Measurements from ENCODE around the gene ATG13.
A peak's percentile ranks its signal among the peaks of the same experiment; 100 is the strongest.
"Not testable (repeated sequence)": the region's sequence is repeated elsewhere in the genome, so short reads cannot be mapped to it uniquely, and the experiment has no call there.

The ATG13 gene

DNA sequence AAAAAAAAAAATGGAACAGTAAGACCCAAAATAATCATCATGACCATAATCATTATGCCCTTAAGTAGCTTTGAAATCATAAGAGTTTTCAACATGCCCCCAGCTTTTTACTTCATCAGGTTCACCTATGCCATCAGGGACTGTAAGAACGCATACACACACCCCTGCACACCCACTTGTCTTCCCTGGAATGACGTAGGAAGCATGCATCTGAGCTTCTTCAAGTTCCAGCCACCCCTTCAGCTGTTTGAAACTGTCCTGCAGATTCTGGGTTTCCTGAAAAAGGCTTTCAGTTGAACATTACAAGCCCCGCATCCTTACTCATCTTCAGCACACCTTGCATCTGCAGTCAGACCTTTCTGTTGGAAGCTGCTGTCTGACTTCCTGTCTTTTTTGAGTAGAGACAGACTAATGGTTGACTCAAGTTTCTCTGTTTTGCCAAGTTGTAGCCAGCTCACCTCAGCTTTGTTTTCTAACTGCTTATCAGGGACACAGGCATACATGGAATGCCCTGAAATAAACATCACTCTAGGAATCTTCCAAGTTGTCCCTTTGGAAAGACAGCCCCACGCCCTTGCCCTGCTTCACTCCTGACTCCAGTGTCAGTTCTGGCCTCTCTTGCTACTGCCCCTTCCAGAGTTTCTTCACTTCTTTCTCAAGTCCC is 46.1 kb downstream of the ATG13 start:
- Mint-ChIP-seq H3K36me3 (ENCODE audit: insufficient read depth) (peaks cover 73% of the 10 kb centered on the region), H3K9me3 (no peaks in the 10 kb centered on the region), H3K4me3 (no peak overlapping the region), H3K27ac (ENCODE audit: low read depth) (no peak overlapping the region), H3K4me1 (no peaks in the 10 kb centered on the region), H3K27me3 (no peaks in the 10 kb centered on the region)
- no peak for ATAC-seq (replicated peaks; ENCODE audit: extremely low read depth, poor library complexity, severe bottlenecking)
- no peak for DNase-seq (ENCODE audit: low spot score in 2 of 2)

GRCh38 chr11:46664612-46665011 is 47.3 kb downstream of the ATG13 start:
- H3K27me3 Mint-ChIP-seq = no peaks in the 10 kb centered on the region
- no peak for ATAC-seq (replicated peaks; ENCODE audit: extremely low read depth, poor library complexity, severe bottlenecking)
- H3K27ac Mint-ChIP-seq (ENCODE audit: low read depth) = peak overlapping the region; percentile 62
- no peak for DNase-seq (ENCODE audit: low spot score in 2 of 2)
- H3K36me3 Mint-ChIP-seq (ENCODE audit: insufficient read depth) = peaks cover 71% of the 10 kb centered on the region
- H3K4me1 Mint-ChIP-seq = peaks cover 4% of the 10 kb centered on the region
- H3K4me3 Mint-ChIP-seq = no peak overlapping the region
- no peaks in the 10 kb centered on the region for H3K9me3 Mint-ChIP-seq

DNA sequence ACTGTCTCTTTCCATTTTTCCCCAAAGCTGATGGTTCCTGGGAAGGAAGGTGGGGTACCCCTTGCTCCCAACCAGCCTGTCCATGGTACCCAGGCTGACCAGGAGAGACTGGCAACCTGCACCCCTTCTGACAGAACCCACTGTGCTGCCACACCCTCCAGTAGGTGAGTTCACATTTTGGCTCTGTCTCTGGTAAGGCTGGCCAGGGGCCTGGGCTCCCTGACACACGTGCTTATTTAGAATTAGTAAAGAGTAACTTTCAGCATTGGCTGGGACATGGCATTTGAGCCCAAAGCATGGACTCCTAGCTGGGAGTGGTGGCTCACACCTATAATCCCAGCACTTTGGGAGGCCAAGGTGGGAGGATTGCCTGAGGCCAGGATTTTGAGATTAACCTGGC is 48.0 kb downstream of the ATG13 start:
- DNase-seq (ENCODE audit: low spot score in 2 of 2) (no peak), ATAC-seq (replicated peaks; ENCODE audit: extremely low read depth, poor library complexity, severe bottlenecking) (no peak)
- Mint-ChIP-seq H3K27me3 (no peaks in the 10 kb centered on the region), H3K4me1 (peaks cover 9% of the 10 kb centered on the region), H3K27ac (ENCODE audit: low read depth) (peak overlapping the region; percentile 62), H3K36me3 (ENCODE audit: insufficient read depth) (peaks cover 67% of the 10 kb centered on the region), H3K9me3 (no peaks in the 10 kb centered on the region), H3K4me3 (no peak overlapping the region)

DNA sequence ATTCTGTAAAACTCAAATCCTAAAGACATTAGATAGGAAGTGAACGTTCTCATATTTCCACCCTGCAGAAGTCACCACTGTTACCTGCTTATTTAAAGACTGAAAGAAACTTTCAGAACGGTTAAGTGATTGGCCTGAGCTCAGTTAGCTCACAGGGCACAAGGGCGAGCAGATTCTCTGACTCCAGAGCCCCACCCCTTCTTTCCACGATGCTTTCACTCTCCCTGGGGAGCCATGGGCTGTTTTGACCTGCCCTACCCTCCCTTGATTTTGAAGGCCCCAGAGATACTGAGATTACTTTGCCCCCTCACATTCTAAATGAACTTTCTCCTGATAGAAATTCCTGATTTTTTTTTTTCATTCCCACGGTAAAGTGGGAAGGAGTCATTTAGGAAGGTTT is 49.2 kb downstream of the ATG13 start:
- H3K9me3 Mint-ChIP-seq = no peaks in the 10 kb centered on the region
- no peak overlapping the region for H3K4me3 Mint-ChIP-seq
- no peaks in the 10 kb centered on the region for H3K27me3 Mint-ChIP-seq
- H3K4me1 Mint-ChIP-seq = peaks cover 17% of the 10 kb centered on the region
- peaks cover 64% of the 10 kb centered on the region for H3K36me3 Mint-ChIP-seq (ENCODE audit: insufficient read depth)
- no peak overlapping the region for H3K27ac Mint-ChIP-seq (ENCODE audit: low read depth)
- DNase-seq (ENCODE audit: low spot score in 2 of 2) (no peak), ATAC-seq (replicated peaks; ENCODE audit: extremely low read depth, poor library complexity, severe bottlenecking) (no peak)

DNA sequence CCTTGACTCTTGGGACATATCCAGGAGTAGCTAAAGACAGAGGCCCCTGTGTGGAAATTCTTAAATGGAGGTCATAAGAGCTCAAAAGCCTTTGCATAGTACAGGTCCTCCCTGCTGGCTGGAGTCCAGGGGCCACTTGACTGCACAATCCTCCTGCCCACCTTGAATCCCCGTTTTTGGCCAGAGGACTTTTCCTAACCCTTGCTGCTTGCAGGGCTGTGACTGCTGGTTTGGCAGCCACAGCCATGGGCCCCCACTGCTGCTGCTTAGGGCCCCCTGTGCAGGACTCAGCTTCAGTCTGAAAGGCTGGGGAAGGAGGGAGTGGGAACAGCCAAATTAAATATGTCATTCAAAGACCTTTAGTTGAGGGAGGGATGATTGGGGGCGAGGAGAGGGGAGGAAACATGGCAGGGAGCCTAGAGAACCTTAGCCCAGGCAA is 49.7 kb downstream of the ATG13 start:
- no peak for DNase-seq (ENCODE audit: low spot score in 2 of 2)
- peaks cover 61% of the 10 kb centered on the region for H3K36me3 Mint-ChIP-seq (ENCODE audit: insufficient read depth)
- no peak overlapping the region for H3K4me3 Mint-ChIP-seq
- peaks cover 23% of the 10 kb centered on the region for H3K4me1 Mint-ChIP-seq
- ATAC-seq (replicated peaks; ENCODE audit: extremely low read depth, poor library complexity, severe bottlenecking) = no peak
- no peak overlapping the region for H3K27ac Mint-ChIP-seq (ENCODE audit: low read depth)
- no peaks in the 10 kb centered on the region for H3K9me3 Mint-ChIP-seq
- H3K27me3 Mint-ChIP-seq = no peaks in the 10 kb centered on the region

DNA sequence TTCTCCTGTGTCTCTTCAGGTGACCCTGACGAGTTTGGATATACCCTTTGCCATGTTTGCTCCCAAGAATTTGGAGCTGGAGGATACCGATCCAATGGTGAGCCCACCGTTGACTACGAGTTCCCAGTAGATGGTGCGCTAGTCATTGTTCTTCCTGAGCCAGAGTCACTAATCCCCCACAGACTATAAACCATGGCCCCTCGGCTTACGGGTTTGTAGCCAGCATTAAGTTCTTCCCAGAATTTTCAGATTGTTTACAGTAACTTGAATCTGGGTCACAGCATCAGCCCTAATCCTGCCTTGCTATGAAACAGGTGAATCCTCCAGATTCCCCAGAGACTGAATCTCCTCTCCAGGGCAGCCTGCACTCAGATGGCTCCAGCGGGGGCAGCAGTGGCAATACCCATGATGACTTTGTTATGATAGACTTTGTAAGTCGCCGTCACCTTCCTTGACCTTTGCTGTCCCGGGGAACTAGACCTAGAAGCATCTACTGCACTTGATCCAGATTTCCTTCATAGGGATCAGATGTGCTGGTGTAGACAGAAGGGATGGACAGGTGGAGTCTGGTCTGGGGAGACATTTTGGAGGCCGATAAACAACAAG is 51.2 kb downstream of the ATG13 start:
- H3K36me3 Mint-ChIP-seq (ENCODE audit: insufficient read depth) = peaks cover 53% of the 10 kb centered on the region
- H3K4me3 Mint-ChIP-seq = no peak overlapping the region
- no peaks in the 10 kb centered on the region for H3K27me3 Mint-ChIP-seq
- peaks cover 33% of the 10 kb centered on the region for H3K4me1 Mint-ChIP-seq
- no peaks in the 10 kb centered on the region for H3K9me3 Mint-ChIP-seq
- DNase-seq (ENCODE audit: low spot score in 2 of 2) = no peak
- ATAC-seq (replicated peaks; ENCODE audit: extremely low read depth, poor library complexity, severe bottlenecking) = no peak
- H3K27ac Mint-ChIP-seq (ENCODE audit: low read depth) = no peak overlapping the region

DNA sequence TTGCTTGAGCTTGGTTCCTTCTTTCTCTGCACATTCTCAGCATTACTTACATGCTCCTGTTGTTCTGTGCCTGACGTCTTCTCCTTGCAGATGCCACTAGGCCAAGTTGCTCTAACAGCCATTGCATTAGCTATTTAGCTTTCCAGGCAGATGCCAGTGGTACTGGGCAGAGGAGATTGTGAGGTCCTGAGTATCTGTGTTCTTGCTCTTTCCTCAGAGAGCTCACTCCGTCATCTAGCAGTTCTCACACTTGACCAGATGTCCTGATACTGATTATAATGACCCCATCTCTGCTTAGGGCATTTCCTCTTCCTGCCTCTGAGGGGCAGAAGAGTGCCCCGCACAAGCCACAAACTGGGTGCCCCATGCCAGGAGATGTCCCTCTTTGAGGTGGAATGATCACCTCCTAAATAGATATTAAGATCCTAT is 52.4 kb downstream of the ATG13 start:
- H3K36me3 Mint-ChIP-seq (ENCODE audit: insufficient read depth) = peaks cover 48% of the 10 kb centered on the region
- no peak overlapping the region for H3K27ac Mint-ChIP-seq (ENCODE audit: low read depth)
- no peaks in the 10 kb centered on the region for H3K9me3 Mint-ChIP-seq
- H3K4me1 Mint-ChIP-seq = peaks cover 37% of the 10 kb centered on the region
- ATAC-seq (replicated peaks; ENCODE audit: extremely low read depth, poor library complexity, severe bottlenecking) (no peak), DNase-seq (ENCODE audit: low spot score in 2 of 2) (no peak)
- no peaks in the 10 kb centered on the region for H3K27me3 Mint-ChIP-seq
- H3K4me3 Mint-ChIP-seq = peak overlapping the region; percentile 54

DNA sequence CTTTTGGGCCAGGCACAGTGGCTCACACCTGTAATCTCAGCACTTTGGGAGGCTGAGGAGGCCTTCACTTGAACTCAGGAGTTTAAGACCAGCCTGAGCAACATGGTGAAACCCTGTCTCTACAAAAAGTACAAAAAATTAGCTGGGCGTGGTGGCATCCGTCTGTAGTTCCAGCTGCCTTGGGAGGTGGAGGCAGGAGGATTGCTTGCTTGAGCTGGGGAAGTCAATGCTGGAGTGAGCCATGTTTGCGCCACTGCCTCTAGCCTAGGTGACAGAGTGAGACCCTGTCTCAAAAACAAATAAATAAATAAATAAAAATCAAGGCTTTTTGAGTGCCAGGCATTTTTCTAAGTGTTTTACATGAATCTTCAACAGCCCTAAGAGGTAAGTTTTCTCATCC is 53.2 kb downstream of the ATG13 start:
- peak overlapping the region; percentile 98 for H3K27ac Mint-ChIP-seq (ENCODE audit: low read depth)
- H3K27me3 Mint-ChIP-seq; H3K9me3 Mint-ChIP-seq; DNase-seq (ENCODE audit: low spot score in 2 of 2); ATAC-seq (replicated peaks; ENCODE audit: extremely low read depth, poor library complexity, severe bottlenecking): not testable (repeated sequence)
- peaks cover 42% of the 10 kb centered on the region for H3K4me1 Mint-ChIP-seq
- peaks cover 46% of the 10 kb centered on the region for H3K36me3 Mint-ChIP-seq (ENCODE audit: insufficient read depth)
- peak overlapping the region; percentile 68 for H3K4me3 Mint-ChIP-seq

GRCh38 chr11:46671958-46672315 is 54.6 kb downstream of the ATG13 start:
- H3K36me3 Mint-ChIP-seq (ENCODE audit: insufficient read depth) = peaks cover 48% of the 10 kb centered on the region
- no peaks in the 10 kb centered on the region for H3K27me3 Mint-ChIP-seq
- H3K9me3 Mint-ChIP-seq = no peaks in the 10 kb centered on the region
- peak overlapping the region; percentile 98 for H3K27ac Mint-ChIP-seq (ENCODE audit: low read depth)
- H3K4me1 Mint-ChIP-seq = peaks cover 45% of the 10 kb centered on the region
- peak overlapping the region; percentile 68 for H3K4me3 Mint-ChIP-seq
- no peak for ATAC-seq (replicated peaks; ENCODE audit: extremely low read depth, poor library complexity, severe bottlenecking)
- no peak for DNase-seq (ENCODE audit: low spot score in 2 of 2)

GRCh38 chr11:46672381-46672839 is 55.1 kb downstream of the ATG13 start:
- Mint-ChIP-seq H3K4me1 (peaks cover 48% of the 10 kb centered on the region), H3K4me3 (peak overlapping the region; percentile 68), H3K27me3 (no peaks in the 10 kb centered on the region), H3K36me3 (ENCODE audit: insufficient read depth) (peaks cover 48% of the 10 kb centered on the region), H3K9me3 (no peaks in the 10 kb centered on the region), H3K27ac (ENCODE audit: low read depth) (peak overlapping the region; percentile 98)
- DNase-seq (ENCODE audit: low spot score in 2 of 2) (no peak), ATAC-seq (replicated peaks; ENCODE audit: extremely low read depth, poor library complexity, severe bottlenecking) (no peak)

GRCh38 chr11:46673713-46674462 is 56.5 kb downstream of the ATG13 start:
- ATAC-seq (replicated peaks; ENCODE audit: extremely low read depth, poor library complexity, severe bottlenecking) (no peak), DNase-seq (ENCODE audit: low spot score in 2 of 2) (no peak)
- Mint-ChIP-seq H3K36me3 (ENCODE audit: insufficient read depth) (peaks cover 43% of the 10 kb centered on the region), H3K4me1 (peaks cover 48% of the 10 kb centered on the region), H3K4me3 (no peak overlapping the region), H3K27ac (ENCODE audit: low read depth) (no peak overlapping the region), H3K9me3 (no peaks in the 10 kb centered on the region), H3K27me3 (no peaks in the 10 kb centered on the region)

- no peak for DNase-seq (ENCODE audit: low spot score in 2 of 2)
- H3K4me1 Mint-ChIP-seq = peaks cover 44% of the 10 kb centered on the region
These were observed 57.3 kb downstream of the ATG13 start for GRCh38 chr11:46674463-46675287.

More at GRCh38 chr11:46674463-46675287, 57.3 kb downstream of the ATG13 start:
- peaks cover 36% of the 10 kb centered on the region for H3K36me3 Mint-ChIP-seq (ENCODE audit: insufficient read depth)
- no peaks in the 10 kb centered on the region for H3K27me3 Mint-ChIP-seq
- H3K27ac Mint-ChIP-seq (ENCODE audit: low read depth) = peak overlapping the region; percentile 84
- no peaks in the 10 kb centered on the region for H3K9me3 Mint-ChIP-seq
- no peak for ATAC-seq (replicated peaks; ENCODE audit: extremely low read depth, poor library complexity, severe bottlenecking)
- no peak overlapping the region for H3K4me3 Mint-ChIP-seq

Measured in central memory CD8-positive, alpha-beta T cell (primary cell).